Nephron (organoid): ENCODE measurements around the gene PTPRE.

Experiments used
- H3K27ac Mint-ChIP-seq, 3 experiments: 2 replicates each; pipeline ENCODE4 v1.8.0; 2020; ENCODE audit warnings: mixed read lengths in 3 of 3, mild to moderate bottlenecking in 2 of 3, moderate library complexity in 1 of 3
- H3K27me3 Mint-ChIP-seq: 2 replicates; pipeline ENCODE4 v1.8.0; 2021; ENCODE audit warnings: low read depth, mild to moderate bottlenecking, moderate library complexity, mixed read lengths
- H3K36me3 Mint-ChIP-seq: 2 replicates; pipeline ENCODE4 v1.8.0; 2020; ENCODE audit warnings: low read depth, mixed read lengths
- H3K4me1 Mint-ChIP-seq: 2 replicates; pipeline ENCODE4 v1.8.0; 2020; ENCODE audit warnings: mixed read lengths
- H3K4me3 Mint-ChIP-seq, 3 experiments: 2 replicates each; pipeline ENCODE4 v1.8.0; 2020; ENCODE audit warnings: mild to moderate bottlenecking in 3 of 3, mixed read lengths in 3 of 3, moderate library complexity in 2 of 3
- H3K9me3 Mint-ChIP-seq: 2 replicates; pipeline ENCODE4 v1.8.0; 2020; ENCODE audit warnings: mixed read lengths
- CTCF ChIP-seq, 3 experiments: fragments of 200-600 bp; sonication (generic); IDR thresholded peaks; one replicate each; pipeline ENCODE4 v1.5.0; 2021; ENCODE audit warnings: antibody characterized with exemption in 3 of 3; ENCODE audit not compliant: unreplicated experiment in 3 of 3

The PTPRE gene

GRCh38 chr10:127906548-127907377 is at the start of gene PTPRE:
PTPRE (plus strand) TSS chr10:127907103; CDS start chr10:128040882, 133,779 bp downstream.
- peak; percentile 73 to 81 (median 75) for TF ChIP-seq CTCF (IDR thresholded peaks at IDR 0.05; ENCODE audit: unreplicated experiment in 3 of 3)
- Mint-ChIP-seq H3K27me3 (peaks cover 33% of the 10 kb centered on the region), H3K4me3 (peak within 1 kb of the TSS; percentile 62 to 71 (median 62)), H3K27ac (no peak within 1 kb of the TSS), H3K36me3 (no peaks in the 10 kb centered on the region), H3K4me1 (no peaks in the 10 kb centered on the region), H3K9me3 (no peaks in the 10 kb centered on the region)

GRCh38 chr10:127860592-127860991 is 46.3 kb upstream of the PTPRE start:
- Mint-ChIP-seq H3K36me3 (no peaks in the 10 kb centered on the region), H3K27ac (no peak overlapping the region), H3K4me3 (no peak overlapping the region), H3K4me1 (no peaks in the 10 kb centered on the region), H3K9me3 (peaks cover 5% of the 10 kb centered on the region), H3K27me3 (no peaks in the 10 kb centered on the region)
- no peak for TF ChIP-seq CTCF (IDR thresholded peaks at IDR 0.05; ENCODE audit: unreplicated experiment in 3 of 3)

- no peak for TF ChIP-seq CTCF (IDR thresholded peaks at IDR 0.05; ENCODE audit: unreplicated experiment in 3 of 3)
- no peak overlapping the region for H3K4me3 Mint-ChIP-seq
Observed at GRCh38 chr10:127863231-127863825, 43.6 kb upstream of the PTPRE start.

GRCh38 chr10:127866276-127867013 is 40.5 kb upstream of the PTPRE start:
- no peak for TF ChIP-seq CTCF (IDR thresholded peaks at IDR 0.05; ENCODE audit: unreplicated experiment in 3 of 3)
- Mint-ChIP-seq H3K4me1 (peaks cover 3% of the 10 kb centered on the region), H3K4me3 (no peak overlapping the region), H3K27me3 (peaks cover 11% of the 10 kb centered on the region), H3K27ac (no peak overlapping the region), H3K36me3 (no peaks in the 10 kb centered on the region), H3K9me3 (peaks cover 20% of the 10 kb centered on the region)

More at GRCh38 chr10:127863231-127863825, 43.6 kb upstream of the PTPRE start:
- H3K4me1 Mint-ChIP-seq, result no peaks in the 10 kb centered on the region
- no peak overlapping the region for H3K27ac Mint-ChIP-seq
- H3K27me3 Mint-ChIP-seq, result peaks cover 8% of the 10 kb centered on the region
- H3K9me3 Mint-ChIP-seq, result peaks cover 10% of the 10 kb centered on the region
- H3K36me3 Mint-ChIP-seq, result no peaks in the 10 kb centered on the region

- TF ChIP-seq CTCF (IDR thresholded peaks at IDR 0.05; ENCODE audit: unreplicated experiment in 3 of 3), result no peak
- Mint-ChIP-seq H3K4me3 (no peak overlapping the region), H3K36me3 (no peaks in the 10 kb centered on the region), H3K4me1 (peaks cover 14% of the 10 kb centered on the region), H3K27me3 (peaks cover 11% of the 10 kb centered on the region), H3K27ac (no peak overlapping the region), H3K9me3 (peaks cover 20% of the 10 kb centered on the region)
Observed at GRCh38 chr10:127867805-127868204, 39.1 kb upstream of the PTPRE start.
